ENCODE data around the gene DUSP10. TPM values are rescaled to one million over a fixed set of nuclear protein-coding genes. Genes with fewer than 3 reads are reported as not detected.

DUSP10 gene
- total and polyA plus RNA-seq, 12 donors, result 1.8 to 9.7 (median 3.8) TPM

DNA sequence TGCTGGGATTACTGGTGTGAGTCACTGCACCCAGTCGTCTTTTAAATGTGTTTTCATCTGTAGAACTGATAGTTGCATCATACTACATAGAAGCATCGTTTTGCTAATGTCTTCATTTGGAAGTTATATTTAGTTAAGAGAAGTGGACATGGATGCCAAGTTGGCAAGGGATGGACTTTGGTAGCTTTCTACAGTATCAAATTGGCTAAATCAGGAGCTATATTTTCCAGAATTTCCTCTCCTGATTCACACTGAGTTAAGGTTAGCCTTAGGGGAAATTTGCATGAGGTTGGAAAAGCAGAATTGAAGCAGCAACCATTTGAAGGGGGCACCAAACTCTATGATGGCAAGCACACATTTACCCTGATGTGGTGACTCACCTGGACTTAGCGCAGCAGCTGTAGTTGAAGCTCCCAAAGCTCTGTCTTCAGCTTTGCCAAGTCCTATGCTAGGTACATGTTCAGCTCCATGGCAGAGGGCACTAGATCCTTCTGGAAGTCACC, 43.9 kb downstream of the DUSP10 start:
- Histone ChIP-seq H3K36me3 (peaks cover 0 to 23% (median 0%) of the 10 kb centered on the region in 9 donors), H3K4me3 (no peak overlapping the region), H3K27ac (peak overlapping the region in 1 of 10 donors; percentile 75), H3K9me3 (peaks cover 0 to 11% (median 0%) of the 10 kb centered on the region in 11 donors), H3K4me1 (peaks cover 0 to 9% (median 0%) of the 10 kb centered on the region in 9 donors), H3K27me3 (no peaks in the 10 kb centered on the region)
- ATAC-seq (peak in 1 of 8 donors; percentile 29), DNase-seq (no peak)
- TF ChIP-seq, protein P1, sequence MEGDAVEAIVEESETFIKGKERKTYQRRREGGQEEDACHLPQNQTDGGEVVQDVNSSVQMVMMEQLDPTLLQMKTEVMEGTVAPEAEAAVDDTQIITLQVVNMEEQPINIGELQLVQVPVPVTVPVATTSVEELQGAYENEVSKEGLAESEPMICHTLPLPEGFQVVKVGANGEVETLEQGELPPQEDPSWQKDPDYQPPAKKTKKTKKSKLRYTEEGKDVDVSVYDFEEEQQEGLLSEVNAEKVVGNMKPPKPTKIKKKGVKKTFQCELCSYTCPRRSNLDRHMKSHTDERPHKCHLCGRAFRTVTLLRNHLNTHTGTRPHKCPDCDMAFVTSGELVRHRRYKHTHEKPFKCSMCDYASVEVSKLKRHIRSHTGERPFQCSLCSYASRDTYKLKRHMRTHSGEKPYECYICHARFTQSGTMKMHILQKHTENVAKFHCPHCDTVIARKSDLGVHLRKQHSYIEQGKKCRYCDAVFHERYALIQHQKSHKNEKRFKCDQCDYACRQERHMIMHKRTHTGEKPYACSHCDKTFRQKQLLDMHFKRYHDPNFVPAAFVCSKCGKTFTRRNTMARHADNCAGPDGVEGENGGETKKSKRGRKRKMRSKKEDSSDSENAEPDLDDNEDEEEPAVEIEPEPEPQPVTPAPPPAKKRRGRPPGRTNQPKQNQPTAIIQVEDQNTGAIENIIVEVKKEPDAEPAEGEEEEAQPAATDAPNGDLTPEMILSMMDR (IDR thresholded peaks at IDR 0.05), result no peak
- 52 to 56% methylated on average over 3 of the region's 3 CpGs for WGBS, 2 donors
- intact Hi-C loops (cut with DNase I), result no loop called here

DNA sequence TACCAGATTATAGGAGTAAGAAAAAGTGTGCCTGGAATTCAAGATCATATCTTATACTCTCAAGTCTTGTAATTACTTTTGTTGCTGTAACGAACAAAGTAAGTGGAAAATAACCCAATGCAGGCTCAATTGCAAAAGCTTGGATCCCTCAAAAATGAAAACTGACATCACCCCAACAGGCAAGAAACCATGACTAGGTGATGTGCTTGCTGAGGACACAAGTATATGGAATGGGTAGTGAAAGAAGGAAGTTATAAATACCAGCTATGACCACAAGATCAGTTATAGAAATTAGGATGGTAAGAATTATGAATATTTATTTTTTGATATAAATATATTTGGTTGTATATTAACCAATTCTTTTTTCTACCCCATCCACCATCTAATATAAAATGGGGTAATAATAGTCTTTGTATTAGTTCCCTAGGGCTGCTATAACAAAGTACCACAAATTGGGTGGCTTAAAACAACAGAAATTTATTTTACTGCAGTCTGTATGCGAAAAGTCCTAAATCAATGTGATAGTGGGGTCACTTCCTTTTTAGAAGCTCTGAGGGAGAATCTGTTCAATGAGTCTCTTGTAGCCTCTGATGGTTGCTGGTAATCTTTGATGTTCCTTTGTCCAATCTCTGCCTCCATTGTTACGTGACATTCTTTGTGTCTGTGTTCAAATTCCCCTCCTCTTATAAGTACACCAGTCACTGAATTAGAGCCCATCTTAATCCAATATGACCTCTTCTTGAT, 45.0 kb downstream of the DUSP10 start:
- intact Hi-C loops (cut with DNase I), result no loop called here
- 79 to 92% methylated on average over 3 of the region's 3 CpGs for WGBS, 2 donors

DNA sequence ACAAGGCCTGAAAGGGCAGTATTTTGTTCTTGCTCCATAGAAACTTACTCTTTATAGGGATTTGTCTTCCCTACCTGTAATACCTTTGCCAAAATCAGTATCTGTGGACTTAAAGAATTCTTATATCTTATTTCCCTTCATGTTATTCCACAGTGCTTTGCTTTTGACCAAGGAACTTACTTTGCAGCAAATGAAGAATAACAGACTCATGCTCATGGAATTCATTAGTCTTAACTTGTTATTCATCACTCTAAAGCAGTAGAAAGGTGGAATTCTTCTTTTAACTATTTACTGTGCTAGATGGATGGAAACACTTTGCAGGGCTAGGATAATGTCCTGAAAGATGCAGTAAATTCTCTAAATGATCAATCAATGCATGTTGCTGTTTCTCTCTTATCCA, 45.9 kb downstream of the DUSP10 start:
- DNase-seq (no peak), ATAC-seq (no peak)
- Histone ChIP-seq H3K27me3 (no peaks in the 10 kb centered on the region), H3K4me3 (no peak overlapping the region), H3K4me1 (peaks cover 0 to 9% (median 0%) of the 10 kb centered on the region in 9 donors), H3K36me3 (peaks cover 0 to 5% (median 0%) of the 10 kb centered on the region in 9 donors), H3K9me3 (peaks cover 0 to 12% (median 0%) of the 10 kb centered on the region in 11 donors), H3K27ac (no peak overlapping the region)
- TF ChIP-seq, protein P1 (IDR thresholded peaks at IDR 0.05), result no peak
- intact Hi-C loops (cut with DNase I), result no loop called here

More for the DNA sequence above, 45.0 kb downstream of the DUSP10 start:
- Histone ChIP-seq H3K9me3 (peaks cover 0 to 12% (median 0%) of the 10 kb centered on the region in 11 donors), H3K4me1 (peaks cover 0 to 9% (median 0%) of the 10 kb centered on the region in 9 donors), H3K27me3 (no peaks in the 10 kb centered on the region), H3K4me3 (no peak overlapping the region), H3K36me3 (peaks cover 0 to 12% (median 0%) of the 10 kb centered on the region in 9 donors), H3K27ac (no peak overlapping the region)
- ATAC-seq (no peak), DNase-seq (no peak)
- TF ChIP-seq, protein P1 (IDR thresholded peaks at IDR 0.05), result no peak

DNA sequence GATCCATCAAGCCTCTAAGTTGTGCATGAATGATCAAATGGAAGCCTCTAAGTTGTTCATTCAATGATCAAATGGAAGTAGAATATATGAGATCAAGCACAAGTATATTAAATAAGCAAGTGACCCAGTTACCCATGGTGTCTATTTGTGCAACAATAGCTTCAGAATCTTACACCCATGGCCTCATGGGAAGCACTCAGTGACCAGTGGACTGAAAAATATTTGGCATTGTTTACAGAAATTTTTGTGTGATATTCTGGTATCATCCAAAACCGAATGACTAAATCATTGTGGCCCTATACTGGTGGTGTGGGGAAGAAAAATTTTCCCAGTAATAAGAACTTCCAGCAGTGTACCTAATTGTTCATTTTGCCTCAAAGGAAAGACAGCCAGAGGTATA, 46.6 kb downstream of the DUSP10 start:
- peaks cover 0 to 12% (median 0%) of the 10 kb centered on the region in 11 donors for H3K9me3 ChIP-seq
- no peak overlapping the region for H3K4me3 ChIP-seq
- no peaks in the 10 kb centered on the region for H3K27me3 ChIP-seq
- H3K27ac ChIP-seq, result no peak overlapping the region
- 65 to 69% methylated on average over 1 of the region's 1 CpG for WGBS, 2 donors
- intact Hi-C loops (cut with DNase I), result no loop called here
- H3K4me1 ChIP-seq, result peaks cover 0 to 9% (median 0%) of the 10 kb centered on the region in 9 donors
- H3K36me3 ChIP-seq, result no peaks in the 10 kb centered on the region
- TF ChIP-seq, protein P1 (IDR thresholded peaks at IDR 0.05), result no peak
- no peak for ATAC-seq
- no peak for DNase-seq

All from heart right ventricle (tissue), 16 donors.